Measurements from ENCODE around the gene EXTL2.

GRCh38 chr1:100866901-100867206 lies 27.8 kb downstream of the EXTL2 start:
- TF ChIP-seq EZH2 (optimal IDR thresholded peaks at IDR 0.05; ENCODE audit: low read depth, low read length) (no peak), CTCF (IDR thresholded peaks at IDR 0.05; ENCODE audit: low read length) (no peak)
